OCI-LY3 (cell line): ENCODE measurements around the gene NCOA4.

ENCODE experiments used
- H2AFZ ChIP-seq: fragments of 200-600, 300-600 bp; shearing (Covaris generic); 2 replicates; pipeline ENCODE4 v1.6.0; 2014; ENCODE audit warnings: antibody characterized with exemption, low read depth, low read length
- H3K27ac ChIP-seq: fragments of 200-600, 300-600 bp; sonication (generic); 2 replicates; pipeline ENCODE4 v1.5.1; 2014; ENCODE audit warnings: mild to moderate bottlenecking, low read length, moderate library complexity, mixed read lengths
- H3K27me3 ChIP-seq: fragments of 200-600, 300-600 bp; sonication (generic); 2 replicates; pipeline ENCODE4 v1.6.1; 2014; ENCODE audit warnings: low read depth, low read length, mixed read lengths
- H3K36me3 ChIP-seq: fragments of 200-600, 300-600 bp; sonication (generic); replicated peaks from 2 replicates; pipeline ENCODE3; 2014; ENCODE audit warnings: low read depth, low read length, mixed read lengths
- H3K4me1 ChIP-seq: fragments of 300-600, 200-600 bp; sonication (generic); 2 replicates; pipeline ENCODE4 v1.6.1; 2014; ENCODE audit warnings: low read length, mixed read lengths
- H3K4me2 ChIP-seq: fragments of 200-600, 300-600 bp; sonication (generic); 2 replicates; pipeline ENCODE4 v1.6.1; 2014; ENCODE audit warnings: low read length, mixed read lengths
- H3K4me3 ChIP-seq: fragments of 300-600, 200-600 bp; sonication (generic); 2 replicates; pipeline ENCODE4 v1.5.1; 2014; ENCODE audit warnings: antibody characterized with exemption, mild to moderate bottlenecking, low read length, moderate library complexity
- H3K79me2 ChIP-seq: fragments of 300-600, 200-600 bp; shearing (Covaris generic); 2 replicates; pipeline ENCODE4 v1.6.1; 2014; ENCODE audit warnings: mild to moderate bottlenecking, low read length, mixed read lengths
- H3K9ac ChIP-seq: fragments of 300-600, 200-600 bp; shearing (Covaris generic); 2 replicates; pipeline ENCODE4 v1.6.0; 2014; ENCODE audit warnings: mild to moderate bottlenecking, low read length, moderate library complexity
- H3K9me3 ChIP-seq: fragments of 200-600, 300-600 bp; shearing (Covaris generic); 2 replicates; pipeline ENCODE4 v1.6.1; 2014; ENCODE audit warnings: low read length, mixed read lengths; ENCODE audit not compliant: insufficient read depth
- H4K20me1 ChIP-seq: fragments of 200-600, 300-600 bp; sonication (generic); 2 replicates; pipeline ENCODE4 v1.6.1; 2016; ENCODE audit warnings: low read length, mixed read lengths; ENCODE audit not compliant: insufficient read depth
- EZH2phosphoT487 ChIP-seq: fragments of 200-600 bp; shearing (Covaris generic); IDR thresholded peaks from 2 replicates; pipeline ENCODE4 v1.6.1; 2018; ENCODE audit warnings: antibody characterized with exemption, mixed run types, low read depth
- TF ChIP-seq, protein P1 (sequence below): fragments of 200-600, 300-600 bp; sonication (generic); IDR thresholded peaks from 2 replicates; pipeline ENCODE4 v1.5.1; 2014; ENCODE audit warnings: antibody characterized with exemption, low read length, low read depth

Gene NCOA4

DNA sequence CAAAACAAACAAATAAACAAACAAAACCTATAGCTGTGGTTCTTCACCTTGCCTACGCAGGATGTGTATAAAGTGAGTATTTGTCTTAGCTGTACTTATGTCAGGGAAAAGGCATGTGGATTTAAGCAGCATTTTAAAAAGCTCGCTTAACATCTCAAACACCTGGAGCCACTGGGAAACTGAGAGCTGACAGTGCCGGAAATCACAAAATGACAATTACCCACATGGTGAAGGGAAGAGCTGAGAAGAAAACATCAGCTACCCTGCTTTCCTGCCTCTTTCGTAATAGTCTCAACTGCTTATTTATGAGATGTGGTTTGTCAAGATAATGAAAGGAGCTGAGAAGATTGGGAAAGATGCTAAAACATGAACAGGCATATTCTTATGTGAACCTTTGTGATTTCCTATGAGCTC, 46.7 kb upstream of the NCOA4 start:
- H3K4me1 ChIP-seq, result no peaks in the 10 kb centered on the region
- H3K27me3 ChIP-seq, result no peaks in the 10 kb centered on the region
- TF ChIP-seq, protein P1, sequence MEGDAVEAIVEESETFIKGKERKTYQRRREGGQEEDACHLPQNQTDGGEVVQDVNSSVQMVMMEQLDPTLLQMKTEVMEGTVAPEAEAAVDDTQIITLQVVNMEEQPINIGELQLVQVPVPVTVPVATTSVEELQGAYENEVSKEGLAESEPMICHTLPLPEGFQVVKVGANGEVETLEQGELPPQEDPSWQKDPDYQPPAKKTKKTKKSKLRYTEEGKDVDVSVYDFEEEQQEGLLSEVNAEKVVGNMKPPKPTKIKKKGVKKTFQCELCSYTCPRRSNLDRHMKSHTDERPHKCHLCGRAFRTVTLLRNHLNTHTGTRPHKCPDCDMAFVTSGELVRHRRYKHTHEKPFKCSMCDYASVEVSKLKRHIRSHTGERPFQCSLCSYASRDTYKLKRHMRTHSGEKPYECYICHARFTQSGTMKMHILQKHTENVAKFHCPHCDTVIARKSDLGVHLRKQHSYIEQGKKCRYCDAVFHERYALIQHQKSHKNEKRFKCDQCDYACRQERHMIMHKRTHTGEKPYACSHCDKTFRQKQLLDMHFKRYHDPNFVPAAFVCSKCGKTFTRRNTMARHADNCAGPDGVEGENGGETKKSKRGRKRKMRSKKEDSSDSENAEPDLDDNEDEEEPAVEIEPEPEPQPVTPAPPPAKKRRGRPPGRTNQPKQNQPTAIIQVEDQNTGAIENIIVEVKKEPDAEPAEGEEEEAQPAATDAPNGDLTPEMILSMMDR, result no peak
- TF ChIP-seq EZH2phosphoT487, result no peak
- H3K36me3 ChIP-seq, result no peaks in the 10 kb centered on the region
- H4K20me1 ChIP-seq, result no peaks in the 10 kb centered on the region
- no peak overlapping the region for H3K9ac ChIP-seq
- no peak overlapping the region for H3K27ac ChIP-seq
- H3K4me3 ChIP-seq, result no peak overlapping the region
- no peak overlapping the region for H3K4me2 ChIP-seq
- no peaks in the 10 kb centered on the region for H3K79me2 ChIP-seq
- no peak overlapping the region for H2AFZ ChIP-seq
- no peaks in the 10 kb centered on the region for H3K9me3 ChIP-seq

DNA sequence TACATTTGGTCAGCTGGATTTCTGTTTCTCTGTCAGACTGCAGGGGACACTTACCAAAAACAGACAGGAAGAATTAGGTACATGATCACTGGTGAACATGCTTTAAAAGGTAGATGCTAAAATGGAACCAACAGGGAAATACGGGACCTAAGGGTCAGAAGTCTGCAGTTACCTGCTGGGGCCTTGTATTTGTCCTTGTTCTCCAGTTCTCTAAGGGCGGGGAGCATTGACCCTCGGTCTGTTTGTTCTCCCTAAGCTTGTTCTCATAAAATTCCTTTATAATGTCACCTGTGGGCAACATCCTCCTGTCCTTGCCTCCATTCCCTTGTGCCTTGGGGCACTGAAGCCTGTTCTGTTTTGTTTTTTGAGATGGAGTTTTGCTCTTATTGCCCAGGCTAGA, 45.4 kb upstream of the NCOA4 start:
- Histone ChIP-seq H3K4me1 (no peaks in the 10 kb centered on the region), H3K9me3 (no peaks in the 10 kb centered on the region), H3K27me3 (no peaks in the 10 kb centered on the region), H3K79me2 (no peaks in the 10 kb centered on the region), H3K36me3 (no peaks in the 10 kb centered on the region), H2AFZ (no peak overlapping the region), H3K27ac (no peak overlapping the region), H3K9ac (no peak overlapping the region), H3K4me2 (no peak overlapping the region), H4K20me1 (no peaks in the 10 kb centered on the region), H3K4me3 (no peak overlapping the region)
- no peak for TF ChIP-seq EZH2phosphoT487
- TF ChIP-seq, protein P1, result no peak

DNA sequence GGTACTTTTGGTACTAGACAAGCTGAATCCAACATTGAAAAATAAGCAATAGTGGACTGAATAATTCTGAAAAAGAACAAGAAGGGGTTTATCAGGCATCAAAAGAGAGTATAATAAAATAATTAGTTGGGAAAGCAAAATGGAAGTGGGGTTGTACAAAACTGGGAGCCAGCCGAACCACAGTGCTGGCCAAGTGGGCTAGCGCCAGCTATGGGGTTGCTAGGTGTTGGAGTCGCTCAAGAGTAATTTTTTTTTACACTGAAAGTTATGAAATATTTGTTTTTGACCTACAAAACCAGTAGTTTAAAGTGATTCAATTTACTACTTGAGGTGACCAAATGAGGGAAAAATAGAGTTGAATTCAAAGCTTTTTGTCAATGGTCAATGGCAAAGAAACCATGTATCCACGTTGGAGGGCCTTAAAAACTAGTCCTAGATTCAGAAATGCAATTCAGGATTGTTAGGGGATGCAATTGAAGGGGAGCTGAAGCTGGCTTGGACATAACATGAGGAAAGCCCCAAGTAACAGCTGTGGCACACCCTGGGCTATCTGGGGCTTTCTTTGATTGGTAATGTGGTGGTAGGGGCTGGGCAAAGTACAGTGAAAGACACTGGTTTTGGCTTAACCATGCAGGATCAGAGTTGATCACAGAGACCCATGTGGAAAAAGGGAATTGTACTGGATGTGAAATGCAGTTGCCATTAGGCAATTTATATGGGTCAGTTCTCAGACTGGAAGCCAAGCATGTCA, 43.9 kb upstream of the NCOA4 start:
- Histone ChIP-seq H3K4me2 (no peak overlapping the region), H4K20me1 (no peaks in the 10 kb centered on the region), H2AFZ (no peak overlapping the region), H3K36me3 (no peaks in the 10 kb centered on the region), H3K27me3 (no peaks in the 10 kb centered on the region), H3K79me2 (no peaks in the 10 kb centered on the region), H3K9ac (no peak overlapping the region), H3K27ac (no peak overlapping the region), H3K9me3 (no peaks in the 10 kb centered on the region), H3K4me3 (no peak overlapping the region), H3K4me1 (no peaks in the 10 kb centered on the region)
- TF ChIP-seq, protein P1, result no peak
- TF ChIP-seq EZH2phosphoT487, result no peak

DNA sequence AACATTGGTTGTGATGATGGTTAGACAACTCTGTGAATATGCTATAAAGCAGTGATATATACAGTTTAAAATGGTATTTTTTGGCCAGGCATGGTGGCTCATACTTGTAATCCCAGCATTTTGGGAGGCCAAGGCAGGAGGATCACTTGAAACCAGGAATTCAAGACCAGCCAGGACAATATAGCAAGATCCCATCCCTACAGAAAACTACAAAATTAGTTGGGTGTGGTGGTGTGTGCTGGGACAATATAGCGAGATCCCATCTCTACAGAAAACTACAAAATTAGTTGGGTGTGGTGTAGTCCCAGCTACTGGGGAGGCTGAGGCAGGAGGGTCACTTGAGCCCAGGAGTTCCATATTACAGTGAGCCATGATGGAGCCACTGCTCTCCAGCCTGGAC, 43.1 kb upstream of the NCOA4 start:
- no peaks in the 10 kb centered on the region for H3K36me3 ChIP-seq
- H2AFZ ChIP-seq, result no peak overlapping the region
- no peaks in the 10 kb centered on the region for H3K4me1 ChIP-seq
- H3K27me3 ChIP-seq, result no peaks in the 10 kb centered on the region
- TF ChIP-seq, protein P1, result no peak
- no peak for TF ChIP-seq EZH2phosphoT487
- H4K20me1 ChIP-seq, result no peaks in the 10 kb centered on the region
- no peaks in the 10 kb centered on the region for H3K79me2 ChIP-seq
- H3K27ac ChIP-seq, result no peak overlapping the region
- no peak overlapping the region for H3K9ac ChIP-seq
- H3K4me3 ChIP-seq, result no peak overlapping the region
- H3K4me2 ChIP-seq, result no peak overlapping the region
- H3K9me3 ChIP-seq, result no peaks in the 10 kb centered on the region
